ENCODE data around the gene SPATA1.
"Not testable (repeated sequence)": the region's sequence is repeated elsewhere in the genome, so short reads cannot be mapped to it uniquely, and the experiment has no call there.

SPATA1 gene

GRCh38 chr1:84594959-84595358, 88.8 kb downstream of the SPATA1 start:
- DNase-seq (ENCODE audit: low read depth in 2 of 2) = not testable (repeated sequence)

GRCh38 chr1:84597011-84597410, 90.8 kb downstream of the SPATA1 start:
- DNase-seq (ENCODE audit: low read depth in 2 of 2) = no peak

GRCh38 chr1:84598418-84598817, 92.2 kb downstream of the SPATA1 start:
- no peak for DNase-seq (ENCODE audit: low read depth in 2 of 2)

DNA sequence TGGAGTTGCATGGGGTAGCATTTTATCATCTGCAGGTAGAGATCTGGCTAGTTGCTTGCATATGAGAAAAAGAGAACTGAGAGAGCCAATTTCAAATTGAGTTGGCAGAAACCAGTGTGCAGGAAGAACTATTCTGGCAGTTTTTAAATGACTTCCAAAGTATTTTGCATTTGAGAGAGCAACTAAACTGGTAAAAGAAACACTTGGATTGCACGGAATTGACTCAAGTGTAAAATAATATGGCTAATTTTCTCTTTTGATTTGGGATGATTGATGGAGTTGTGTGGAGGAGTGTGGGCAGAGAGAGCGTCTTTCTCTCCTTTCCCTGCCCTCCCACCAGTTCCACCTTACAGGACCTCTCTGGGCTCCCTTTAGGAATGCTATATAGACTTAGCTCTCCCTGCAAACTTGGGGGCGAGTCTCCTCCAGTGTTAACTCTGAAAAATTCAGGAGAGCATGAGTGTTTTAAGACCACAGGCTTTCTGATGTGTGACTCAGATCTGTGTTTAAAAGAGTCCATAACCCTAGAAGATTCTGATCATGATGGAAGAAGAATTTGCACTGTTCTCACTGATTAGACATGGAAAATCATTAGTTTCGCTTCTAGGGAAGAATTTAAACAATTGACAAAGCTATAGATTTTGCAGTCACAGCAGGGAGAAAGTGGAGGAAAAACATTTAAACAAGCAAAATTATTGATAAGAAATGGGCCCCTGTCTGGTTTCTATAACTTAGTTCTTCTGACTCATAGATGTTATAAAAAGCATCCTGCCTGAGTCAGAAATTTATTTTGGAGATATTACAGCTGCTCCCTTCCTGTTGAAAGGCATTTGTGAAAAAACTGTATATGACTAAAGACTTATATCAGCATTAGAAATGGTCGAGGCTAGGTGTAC, 92.9 kb downstream of the SPATA1 start:
- DNase-seq (ENCODE audit: low read depth in 2 of 2) = no peak

DNA sequence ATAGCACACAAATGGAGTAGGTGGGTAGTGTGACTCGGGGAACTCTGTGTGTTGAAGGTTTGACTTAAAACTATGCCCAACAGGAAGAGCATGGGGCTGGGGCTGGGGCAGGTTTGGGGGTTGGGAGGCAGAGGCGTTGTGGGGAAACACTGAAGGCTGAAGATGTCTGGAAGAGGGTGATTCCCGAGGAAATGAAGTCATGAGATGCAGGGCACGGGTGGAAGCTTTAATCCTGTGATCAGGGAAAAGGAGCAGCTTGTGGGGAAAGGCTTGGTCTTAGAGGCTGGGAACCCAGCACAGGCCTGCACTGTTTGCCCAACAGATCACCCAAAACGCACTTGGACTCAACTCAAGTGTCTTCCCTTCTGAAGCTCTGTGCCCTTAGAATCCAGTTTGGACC, 94.6 kb downstream of the SPATA1 start:
- DNase-seq (ENCODE audit: low read depth in 2 of 2) = no peak

DNA sequence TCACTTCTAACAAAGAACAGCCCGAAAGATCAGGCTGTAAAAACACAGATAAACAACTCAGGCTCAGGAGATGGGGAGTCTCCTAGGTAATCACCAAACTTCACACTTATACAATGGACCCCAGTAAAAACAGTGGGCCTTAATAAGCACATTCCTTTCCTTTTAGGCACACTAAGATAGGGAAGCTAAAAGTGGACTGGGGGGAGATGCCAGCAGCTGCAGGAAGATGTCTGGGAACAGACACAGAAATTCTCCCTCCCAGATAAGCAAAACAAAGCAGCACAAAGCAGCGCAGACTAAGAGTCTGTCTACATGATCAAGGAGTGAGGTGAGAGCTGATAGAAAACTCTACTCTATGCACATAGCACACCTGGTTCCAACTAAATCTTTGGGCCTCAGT, 97.0 kb downstream of the SPATA1 start:
- DNase-seq (ENCODE audit: low read depth in 2 of 2) = no peak

GRCh38 chr1:84603941-84604830, 98.0 kb downstream of the SPATA1 start:
- no peak for DNase-seq (ENCODE audit: low read depth in 2 of 2)

DNA sequence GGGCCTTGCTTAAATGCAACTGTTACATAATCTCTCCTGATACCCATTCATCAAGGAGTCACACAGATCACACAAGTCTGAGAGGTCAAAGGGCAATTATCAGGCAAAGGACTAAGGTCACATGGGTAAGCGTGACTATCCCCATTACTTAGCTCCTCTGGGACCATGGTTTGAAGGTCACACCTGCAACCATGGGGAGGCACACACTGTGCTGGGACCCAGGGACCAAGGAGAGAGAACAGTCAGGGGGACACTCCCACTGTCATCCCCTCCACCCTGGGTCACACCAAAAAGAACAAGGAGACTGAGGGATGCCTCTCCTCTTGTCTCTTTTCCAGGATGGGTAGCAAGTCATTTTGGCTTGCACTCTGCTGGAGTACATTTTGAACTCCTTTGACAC, 99.0 kb downstream of the SPATA1 start:
- DNase-seq (ENCODE audit: low read depth in 2 of 2) = no peak

DNA sequence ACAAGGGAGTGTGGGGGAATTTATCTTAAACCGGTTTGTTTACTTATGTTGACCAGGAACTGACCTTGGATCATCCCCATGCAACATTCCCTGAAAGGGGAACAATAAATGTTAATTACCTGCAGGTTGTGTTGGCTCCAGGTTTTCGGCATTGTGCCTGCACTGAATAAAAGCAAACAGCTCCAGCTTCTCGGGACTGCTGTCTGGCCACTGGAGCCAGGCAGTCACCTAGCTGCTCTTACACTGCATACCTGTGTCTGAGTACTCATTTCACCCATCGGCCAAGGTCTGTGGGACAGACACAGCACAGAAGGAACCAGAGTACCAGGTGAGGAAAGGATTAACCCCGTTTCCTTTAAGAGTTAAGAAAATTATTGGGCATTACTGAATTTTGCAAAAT, 100.8 kb downstream of the SPATA1 start:
- DNase-seq (ENCODE audit: low read depth in 2 of 2) = no peak

DNA sequence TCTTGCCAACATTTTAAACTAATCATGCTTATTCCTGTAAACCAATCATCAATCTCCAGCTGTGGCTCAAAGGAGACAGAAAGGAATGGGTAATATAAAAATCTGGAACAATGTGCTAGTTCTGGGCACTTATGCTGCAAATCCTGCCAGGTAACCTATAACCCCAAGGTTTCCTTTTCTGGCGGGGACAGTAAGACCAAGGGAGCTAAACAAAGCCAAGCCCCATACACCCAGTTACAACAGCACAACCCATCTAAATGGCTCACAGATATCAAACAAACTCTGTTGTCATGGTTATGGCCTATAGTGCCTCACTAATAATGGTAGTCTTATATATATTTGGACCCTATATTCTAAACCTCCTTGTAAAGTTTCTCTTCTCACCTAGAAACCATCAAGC, 104.9 kb downstream of the SPATA1 start:
- no peak for DNase-seq (ENCODE audit: low read depth in 2 of 2)

DNA sequence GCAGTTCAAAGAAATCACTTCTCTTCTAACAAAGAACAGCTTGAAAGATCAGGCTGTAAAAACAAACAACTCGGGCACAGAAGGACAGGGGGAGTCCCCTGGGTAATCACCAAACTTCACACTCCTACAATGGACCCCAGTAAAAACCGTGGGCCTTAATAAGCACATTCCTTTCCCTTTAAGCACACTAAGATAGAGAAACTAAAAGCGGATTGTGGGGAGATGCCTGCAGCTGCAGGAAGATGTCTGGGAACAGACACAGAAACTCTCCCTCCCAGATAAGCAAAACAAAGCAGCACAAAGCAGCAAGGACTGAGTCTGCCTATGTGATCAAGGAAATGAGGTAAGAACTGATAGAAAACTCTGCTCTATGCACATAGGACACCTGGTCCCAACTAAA, 105.6 kb downstream of the SPATA1 start:
- no peak for DNase-seq (ENCODE audit: low read depth in 2 of 2)

GRCh38 chr1:84613026-84613425, 106.8 kb downstream of the SPATA1 start:
- no peak for DNase-seq (ENCODE audit: low read depth in 2 of 2)

- DNase-seq (ENCODE audit: low read depth in 2 of 2) = no peak
Measured at GRCh38 chr1:84613887-84614286, 107.7 kb downstream of the SPATA1 start.

DNA sequence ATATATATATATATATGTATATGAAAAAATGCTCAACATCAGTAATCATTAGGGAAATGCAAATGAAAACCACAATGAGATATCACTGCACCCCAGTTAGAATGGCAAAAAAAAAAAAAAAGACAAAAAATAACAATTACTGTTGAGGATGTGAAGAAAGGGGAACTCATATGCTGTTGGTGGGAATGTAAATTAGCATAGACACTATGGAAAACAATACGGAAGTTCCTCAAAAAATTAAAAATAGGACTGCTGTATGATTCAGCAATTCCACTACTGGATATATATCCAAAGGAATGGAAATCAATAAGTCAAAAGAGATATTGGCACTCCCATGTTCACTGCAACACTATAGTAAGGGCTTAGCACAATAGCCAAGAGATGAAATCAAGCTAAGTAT, 109.6 kb downstream of the SPATA1 start:
- DNase-seq (ENCODE audit: low read depth in 2 of 2) = no peak

Measured in stimulated activated CD8-positive, alpha-beta memory T cell treated with anti-CD3 and anti-CD28 coated beads, Interleukin-15, amount 100 ng/mL, for 48 hours (primary cell).